A673 (cell line): Measurements from ENCODE around the gene GRHPR. TPM values are rescaled to one million over a fixed set of nuclear protein-coding genes. Genes with fewer than 3 reads are reported as not detected.
A peak's percentile ranks its signal among the peaks of the same experiment; 100 is the strongest.

Experiments
- BruUV-seq: library from RNA; stranded (reverse); fragments of 400-500 nt; replicated peaks from 2 replicates; lab custom pipeline; 2021; lab: Mats Ljungman, UMichigan
- CTCF ChIA-PET: fragments of 300-600 bp; sonication (Branson Sonifier 250); formaldehyde crosslinking; loops from one replicate; lab custom pipeline; 2022; ENCODE audit warnings: antibody characterized with exemption; lab: Charles Lee
- POLR2A ChIA-PET: fragments of 300-600 bp; sonication (Branson Sonifier 250); formaldehyde crosslinking; loops from one replicate; lab custom pipeline; 2022; ENCODE audit warnings: antibody characterized with exemption; ENCODE audit not compliant: low non-redundant PET; lab: Charles Lee
- DNase-seq: peaks from one replicate; pipeline ENCODE4 v3.0.0-alpha.2; 2015; ENCODE audit warnings: low spot score
- H3K27ac ChIP-seq: fragments of 200-600 bp; sonication (generic); 2 replicates; pipeline ENCODE4 v1.5.1; 2016; ENCODE audit warnings: mixed run types, low read depth, mild to moderate bottlenecking, mixed read lengths, antibody characterized with exemption, low read length; ENCODE audit not compliant: poor library complexity, severe bottlenecking
- H3K27me3 ChIP-seq: fragments of 200-600 bp; sonication (generic); replicated peaks from 2 replicates; pipeline ENCODE4 v1.6.1; 2017; ENCODE audit warnings: mixed run types, low read depth, mild to moderate bottlenecking, mixed read lengths, antibody characterized with exemption, low read length; ENCODE audit not compliant: insufficient read depth, poor library complexity
- H3K36me3 ChIP-seq: fragments of 200-600 bp; sonication (generic); 2 replicates; pipeline ENCODE4 v1.6.1; 2016; ENCODE audit warnings: mixed run types, mild to moderate bottlenecking, mixed read lengths, antibody characterized with exemption, low read length; ENCODE audit not compliant: insufficient read depth, poor library complexity, severe bottlenecking
- H3K4me1 ChIP-seq: fragments of 200-600 bp; sonication (generic); 2 replicates; pipeline ENCODE4 v1.6.1; 2017; ENCODE audit warnings: mixed run types, mild to moderate bottlenecking, mixed read lengths, antibody characterized with exemption, low read length; ENCODE audit not compliant: insufficient read depth, poor library complexity, severe bottlenecking
- H3K4me3 ChIP-seq: fragments of 200-600 bp; sonication (generic); 2 replicates; pipeline ENCODE4 v1.5.1; 2016; ENCODE audit warnings: low read depth, mixed run types, mild to moderate bottlenecking, mixed read lengths, low read length; ENCODE audit not compliant: poor library complexity, severe bottlenecking
- H3K9me3 ChIP-seq: fragments of 200-600 bp; sonication (generic); 2 replicates; pipeline ENCODE4 v1.6.1; 2016; ENCODE audit warnings: mixed run types, low read depth, mild to moderate bottlenecking, mixed read lengths, antibody characterized with exemption, low read length; ENCODE audit not compliant: poor library complexity, severe bottlenecking
- CTCF ChIP-seq: fragments of 300-800, 200-600 bp; sonication (generic); conservative IDR thresholded peaks from 2 replicates; pipeline ENCODE4 v1.5.1; 2017; ENCODE audit warnings: low read depth, mild to moderate bottlenecking, antibody characterized with exemption, low read length, moderate library complexity, mixed read lengths
- EZH2 ChIP-seq: fragments of 200-600 bp; sonication (generic); IDR thresholded peaks from 2 replicates; pipeline ENCODE4 v1.6.1; 2017; ENCODE audit warnings: borderline replicate concordance, low read depth, mild to moderate bottlenecking, mixed read lengths, antibody characterized with exemption, low read length; ENCODE audit not compliant: poor library complexity, severe bottlenecking
- intact Hi-C: fragments of 100-400 bp; cut with micrococcal nuclease; formaldehyde crosslinking; loops from one replicate; pipeline ENCODE4 v1.10.0; 2022; ENCODE audit not compliant: unreplicated experiment
- total RNA-seq: library from RNA; stranded (reverse); gene quantifications from 2 replicates; pipeline ENCODE4 v1.2.3, GENCODE V29; 2021

The GRHPR gene
- total RNA-seq, 1 experiment from 2014 or later, result 102 TPM

- Histone ChIP-seq H3K4me3 (no peak overlapping the region), H3K4me1 (peaks cover 6% of the 10 kb centered on the region), H3K36me3 (no peaks in the 10 kb centered on the region), H3K27ac (no peak overlapping the region), H3K27me3 (no peaks in the 10 kb centered on the region), H3K9me3 (no peaks in the 10 kb centered on the region)
- TF ChIP-seq EZH2 (no peak), CTCF (no peak)
- no TSS peak for BruUV-seq
- ChIA-PET CTCF (interaction anchor here (0.7 to 1.7 kb wide), 2 partner anchors 415 to 537 kb away, joined by 4 to 7 read pairs; no protein-coding TSS in a partner anchor), POLR2A (no interaction called here)
- intact Hi-C loops, result no loop called here
- no peak for DNase-seq
Measured at GRCh38 chr9:37410354-37410861, 12.1 kb upstream of the GRHPR start.

- Histone ChIP-seq H3K4me3 (no peak overlapping the region), H3K9me3 (no peaks in the 10 kb centered on the region), H3K4me1 (peaks cover 6% of the 10 kb centered on the region), H3K27ac (no peak overlapping the region), H3K27me3 (no peaks in the 10 kb centered on the region), H3K36me3 (no peaks in the 10 kb centered on the region)
- ChIA-PET CTCF (interaction anchor here (0.6 to 1.7 kb wide), 3 partner anchors 77 to 538 kb away, joined by 3 to 7 read pairs (median 4); no protein-coding TSS in a partner anchor), POLR2A (no interaction called here)
- intact Hi-C loops, result no loop called here
- peak; percentile 51 for DNase-seq
- TF ChIP-seq EZH2, result no peak
- peak; percentile 51 for TF ChIP-seq CTCF
- BruUV-seq, result no TSS peak
Measured at GRCh38 chr9:37410969-37411785, 11.3 kb upstream of the GRHPR start.

- ChIA-PET CTCF (interaction anchor here (0.5 kb wide), 1 partner anchor 125 kb away, joined by 4 read pairs; no protein-coding TSS in a partner anchor), POLR2A (no interaction called here)
- H3K36me3 ChIP-seq, result no peaks in the 10 kb centered on the region
- H3K27me3 ChIP-seq, result no peaks in the 10 kb centered on the region
- no peak for TF ChIP-seq EZH2
- no peak for TF ChIP-seq CTCF
- H3K27ac ChIP-seq, result no peak overlapping the region
- BruUV-seq, result no TSS peak
- H3K9me3 ChIP-seq, result no peaks in the 10 kb centered on the region
- no peak overlapping the region for H3K4me3 ChIP-seq
- intact Hi-C loops, result no loop called here
- peaks cover 6% of the 10 kb centered on the region for H3K4me1 ChIP-seq
- no peak for DNase-seq
Measured at GRCh38 chr9:37412431-37413151, 9.9 kb upstream of the GRHPR start.
